ENCODE results near the gene ZNF644.
"Not testable (repeated sequence)": the region's sequence is repeated elsewhere in the genome, so short reads cannot be mapped to it uniquely, and the experiment has no call there.

ZNF644 gene

DNA sequence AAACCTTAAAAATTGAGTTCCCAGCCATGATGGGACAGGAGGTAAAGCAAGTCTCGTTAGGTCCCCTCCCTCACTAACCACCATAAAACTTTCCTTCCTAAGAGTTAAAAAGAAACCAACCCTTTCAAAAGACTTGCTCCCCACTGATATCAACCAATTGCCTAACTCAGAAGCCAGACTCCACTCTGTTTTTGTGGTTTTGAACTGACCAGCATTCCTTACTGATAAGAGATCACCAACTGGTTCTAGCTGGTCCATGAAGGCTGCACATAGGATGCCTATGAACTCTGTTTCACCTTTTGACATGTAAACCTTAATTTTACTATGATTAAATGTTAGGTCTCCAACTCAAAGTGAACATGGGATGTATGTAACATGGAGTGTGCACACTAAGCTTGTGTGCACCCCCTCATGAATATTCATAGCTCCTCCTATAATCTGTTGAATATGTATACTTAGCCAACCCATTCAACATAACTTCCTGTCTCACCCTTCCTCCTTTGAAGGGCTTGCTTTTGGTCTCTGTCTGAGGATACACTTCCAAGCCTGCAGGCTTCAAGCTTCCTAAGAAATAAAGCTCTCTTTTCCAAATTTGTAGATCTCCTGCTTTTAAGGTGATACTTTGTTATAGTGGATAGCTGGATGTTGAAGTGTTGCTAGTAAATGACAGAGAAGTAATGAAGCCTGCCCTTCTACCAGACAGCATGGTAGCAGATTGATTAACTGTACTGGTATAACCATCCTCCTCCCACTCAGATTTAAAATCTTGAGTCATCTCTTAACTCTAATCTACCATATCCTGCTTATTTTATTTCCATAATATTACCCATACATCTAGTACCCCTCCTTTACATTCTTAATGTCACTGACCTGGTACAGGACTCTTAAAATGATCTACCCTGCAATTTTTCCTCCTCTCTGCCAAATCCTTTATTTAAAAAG lies 95.6 kb downstream of the ZNF644 start:
- DNase-seq (ENCODE audit: low read depth): no peak

DNA sequence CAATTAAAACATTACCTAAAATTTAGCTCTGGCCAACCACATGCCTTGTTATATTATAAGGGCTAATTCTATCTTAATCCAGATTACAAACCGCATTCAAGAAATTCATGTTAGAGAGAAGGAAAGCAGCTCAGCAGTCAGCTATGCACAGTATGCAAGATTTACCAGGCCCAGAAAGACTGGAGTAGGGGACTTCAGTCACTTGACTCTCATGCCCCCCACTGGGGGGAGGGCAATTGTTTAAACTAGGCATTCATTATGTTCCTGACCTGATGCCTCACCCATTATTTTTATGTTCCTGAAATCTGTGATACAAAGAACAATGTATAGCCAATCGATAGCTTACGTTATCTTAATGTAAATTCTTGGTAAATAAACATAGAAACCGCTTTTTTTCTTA lies 96.9 kb downstream of the ZNF644 start:
- DNase-seq (ENCODE audit: low read depth): no peak

- DNase-seq (ENCODE audit: low read depth): no peak
These were observed 98.8 kb downstream of the ZNF644 start for GRCh38 chr1:90922996-90923395.

GRCh38 chr1:90922202-90922601 lies 99.6 kb downstream of the ZNF644 start:
- DNase-seq (ENCODE audit: low read depth): no peak

- no peak for DNase-seq (ENCODE audit: low read depth)
These were observed 101.9 kb downstream of the ZNF644 start for GRCh38 chr1:90919900-90920299.

DNA sequence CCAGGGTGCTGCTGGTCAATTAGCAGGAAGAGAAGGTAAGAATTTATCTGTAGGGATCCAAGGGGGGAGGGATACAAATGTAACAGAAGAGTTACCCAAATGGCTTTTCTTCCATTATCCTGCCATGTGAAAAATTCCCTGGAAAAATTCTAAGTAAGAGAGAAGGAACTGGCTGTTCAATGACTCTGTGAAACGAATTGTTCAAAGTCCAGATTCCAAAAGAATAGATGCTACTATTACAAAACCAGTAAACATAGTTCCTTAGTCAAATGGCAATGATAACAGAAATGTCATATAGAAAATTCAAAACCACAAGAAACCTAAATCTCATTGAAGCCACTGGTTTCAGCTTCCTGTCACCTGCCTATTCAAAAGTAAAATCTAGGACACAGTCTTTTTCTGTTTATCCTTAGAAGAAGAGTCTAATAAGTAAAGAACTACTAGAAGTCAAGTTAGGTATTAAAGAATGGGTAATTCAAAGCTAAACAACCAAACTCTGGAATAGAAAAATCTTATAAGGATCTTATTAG lies 102.6 kb downstream of the ZNF644 start:
- no peak for DNase-seq (ENCODE audit: low read depth)

DNA sequence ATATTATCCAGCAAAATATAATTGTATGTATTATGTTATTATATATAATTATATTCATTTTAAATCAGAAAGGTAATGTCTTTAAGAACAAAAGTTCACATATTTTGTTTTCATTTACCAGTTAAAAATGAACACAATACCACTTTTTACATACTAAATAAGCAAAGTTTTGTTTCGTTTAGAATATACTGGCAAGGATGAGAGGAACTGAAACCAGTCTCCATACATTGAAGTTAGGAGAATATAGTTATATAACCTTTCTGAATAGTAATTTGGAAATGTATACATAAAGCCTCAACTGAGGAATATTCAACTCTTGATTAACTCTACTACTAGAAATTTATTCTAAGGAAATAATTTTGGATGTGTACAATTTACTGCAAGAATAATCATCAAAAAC lies 110.5 kb downstream of the ZNF644 start:
- no peak for DNase-seq (ENCODE audit: low read depth)

DNA sequence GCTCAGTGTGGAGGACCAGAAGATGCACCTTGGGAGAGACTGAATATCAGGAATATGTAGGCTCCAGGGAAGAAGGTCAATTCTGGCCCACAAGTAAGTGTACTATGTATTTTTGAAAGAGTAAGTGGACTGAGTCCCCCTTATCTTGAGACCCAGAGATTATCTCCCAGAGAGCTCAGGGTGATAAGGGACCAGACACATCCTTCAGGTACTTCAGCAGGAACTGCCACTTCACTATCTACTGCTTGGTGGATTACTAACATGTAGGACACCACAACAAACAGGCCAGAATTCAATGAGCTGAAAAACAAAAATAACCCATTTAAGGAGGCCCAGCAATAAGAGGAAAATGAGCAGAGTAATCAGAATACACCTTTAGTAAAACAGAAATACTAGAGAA lies 119.2 kb downstream of the ZNF644 start:
- no peak for DNase-seq (ENCODE audit: low read depth)

DNA sequence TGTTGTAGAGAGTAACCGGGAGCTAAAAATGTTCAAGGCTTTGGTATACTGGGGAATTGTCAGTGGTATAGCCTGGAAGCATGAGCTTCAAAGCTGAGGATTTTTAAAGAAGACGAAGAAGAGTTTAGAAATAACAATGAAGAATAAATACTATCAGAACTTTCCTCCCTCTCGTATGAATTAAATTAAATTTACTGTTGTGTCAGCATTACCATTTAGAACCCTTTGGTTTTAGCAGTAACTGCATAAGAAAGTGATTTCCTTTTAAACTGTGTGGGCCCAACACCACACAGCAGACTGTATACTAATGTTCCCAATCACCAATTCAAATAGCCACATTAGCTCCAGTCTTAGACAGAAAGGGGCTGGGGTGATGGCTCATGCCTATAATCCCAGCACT lies 122.6 kb downstream of the ZNF644 start:
- no peak for DNase-seq (ENCODE audit: low read depth)

DNA sequence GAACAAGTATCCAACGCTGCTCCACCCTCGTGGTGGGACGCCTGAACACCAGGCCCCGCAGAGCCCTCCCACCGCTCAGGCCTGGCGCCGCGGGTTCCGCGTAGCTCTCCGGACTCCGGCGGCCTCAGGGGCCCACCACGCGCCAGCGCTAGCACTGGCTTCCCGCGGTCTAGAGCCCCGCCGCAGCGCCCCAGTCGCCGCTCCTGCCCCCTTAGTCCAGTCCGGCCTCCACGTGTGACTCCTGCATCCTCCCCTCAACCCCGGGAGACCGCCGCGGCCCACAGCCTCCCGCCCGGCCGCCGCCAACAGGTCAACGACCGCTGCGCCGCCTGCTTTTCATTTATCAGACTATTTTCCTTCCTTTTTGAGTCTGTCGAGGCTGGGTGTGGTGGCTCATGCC lies 128.2 kb downstream of the ZNF644 start:
- DNase-seq (ENCODE audit: low read depth): not testable (repeated sequence)

DNA sequence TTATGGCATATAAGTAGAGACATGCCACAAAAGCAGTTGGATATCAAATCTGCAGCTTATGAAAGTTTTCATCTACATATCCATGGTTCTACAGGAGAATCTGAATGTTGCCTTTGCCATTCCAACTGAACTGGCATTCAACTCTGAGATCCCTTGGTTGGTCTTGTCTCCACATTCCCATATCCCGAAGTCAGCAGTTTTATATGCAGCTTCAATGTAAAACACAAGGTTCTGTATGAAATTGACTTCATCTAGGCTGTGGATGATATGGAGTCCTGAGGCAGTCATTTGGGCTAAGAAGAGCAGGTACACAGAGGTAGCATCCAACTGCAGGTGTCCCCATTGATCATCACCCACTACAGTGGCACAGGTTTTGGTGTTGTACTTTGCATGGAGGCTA lies 129.0 kb downstream of the ZNF644 start:
- not testable (repeated sequence) for DNase-seq (ENCODE audit: low read depth)

- not testable (repeated sequence) for DNase-seq (ENCODE audit: low read depth)
These were observed 129.6 kb downstream of the ZNF644 start for GRCh38 chr1:90892196-90892595.

DNA sequence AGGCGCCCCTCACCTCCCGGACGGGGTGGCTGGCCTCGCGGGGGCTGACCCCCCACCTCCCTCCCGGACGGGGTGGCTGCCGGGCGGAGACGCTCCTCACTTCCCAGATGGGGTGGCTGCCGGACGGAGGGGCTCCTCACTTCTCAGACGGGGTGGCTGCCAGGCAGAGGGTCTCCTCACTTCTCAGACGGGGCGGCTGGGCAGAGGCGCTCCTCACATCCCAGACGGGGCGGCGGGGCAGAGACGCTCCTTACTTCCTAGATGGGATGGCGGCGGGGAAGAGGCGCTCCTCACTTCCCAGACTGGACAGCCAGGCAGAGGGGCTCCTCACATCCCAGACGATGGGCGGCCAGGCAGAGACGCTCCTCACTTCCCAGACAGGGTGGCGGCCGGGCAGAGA lies 130.1 kb downstream of the ZNF644 start:
- DNase-seq (ENCODE audit: low read depth): not testable (repeated sequence)

- DNase-seq (ENCODE audit: low read depth): no peak
These were observed 139.6 kb downstream of the ZNF644 start for GRCh38 chr1:90882221-90882620.

- no peak for DNase-seq (ENCODE audit: low read depth)
These were observed 140.8 kb downstream of the ZNF644 start for GRCh38 chr1:90881034-90881433.

DNA sequence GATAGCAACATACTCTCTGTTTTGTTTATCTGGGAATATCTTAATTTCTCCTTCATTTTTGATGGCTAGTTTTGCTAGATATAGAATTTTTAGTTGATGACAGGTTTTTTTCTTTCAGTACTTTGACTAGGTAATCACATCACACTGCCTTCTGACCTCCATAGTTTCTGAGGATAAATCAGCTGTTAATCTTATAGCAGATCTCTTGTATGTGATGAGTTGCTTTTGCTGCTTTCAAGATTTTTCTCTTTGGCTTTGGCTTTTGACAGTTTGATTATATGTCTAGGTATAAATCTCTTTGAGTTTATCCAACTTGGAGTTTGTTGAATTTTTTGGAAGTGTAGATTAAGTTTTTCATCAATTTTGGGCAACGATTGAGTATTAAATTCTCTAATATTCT lies 142.6 kb downstream of the ZNF644 start:
- no peak for DNase-seq (ENCODE audit: low read depth)

DNA sequence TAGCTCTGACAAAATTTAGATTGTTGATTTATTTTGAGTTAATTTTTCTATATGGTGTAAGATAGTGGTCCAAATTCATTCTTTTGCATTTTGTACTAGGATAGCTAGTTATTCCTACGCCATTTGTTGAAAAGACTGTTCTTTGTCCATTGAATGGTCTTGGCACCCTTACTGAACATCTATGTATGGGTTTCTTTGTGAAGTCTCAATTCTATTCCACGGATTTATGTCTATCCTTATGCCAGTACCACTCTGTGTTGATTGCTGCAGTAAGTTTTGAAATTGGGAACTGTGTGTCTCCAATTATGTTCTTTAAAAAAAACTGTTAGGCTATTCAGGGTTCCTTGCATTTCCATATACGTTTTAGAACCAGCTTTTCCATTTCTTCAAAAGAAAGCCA lies 145.7 kb downstream of the ZNF644 start:
- no peak for DNase-seq (ENCODE audit: low read depth)
